SH-SY5Y (cell line): Measurements from ENCODE around the gene TMIGD3.

ENCODE experiments used
- GATA2 ChIP-seq: IDR thresholded peaks from 2 replicates; pipeline ENCODE4 v1.6.1; 2011; ENCODE audit warnings: mild to moderate bottlenecking, low read depth, low read length
- GATA3 ChIP-seq: IDR thresholded peaks from 2 replicates; pipeline ENCODE4 v1.6.1; 2011; ENCODE audit warnings: low read depth, mild to moderate bottlenecking, low read length, moderate library complexity

GRCh38 chr1:111509997-111510375 is 6.6 kb upstream of the TMIGD3 start:
- TF ChIP-seq GATA3 (no peak), GATA2 (no peak)
